T-helper 1 cell (primary cell): ENCODE results near the gene ITGAL.
"Not testable (repeated sequence)": the region's sequence is repeated elsewhere in the genome, so short reads cannot be mapped to it uniquely, and the experiment has no call there.

Experiments
- DNase-seq, 5 donors: peaks; one replicate each; pipeline ENCODE4 v3.0.0-alpha.2; 2012 to 2020

ITGAL gene

GRCh38 chr16:30526823-30527634 is 54.5 kb downstream of the ITGAL start:
- DNase-seq: peak; percentile 80 to 97 (median 82)

- DNase-seq: no peak
Observed at GRCh38 chr16:30527635-30528178, 55.2 kb downstream of the ITGAL start.

- no peak for DNase-seq
Observed at GRCh38 chr16:30528799-30529457, 56.4 kb downstream of the ITGAL start.

GRCh38 chr16:30530163-30531037 is 57.9 kb downstream of the ITGAL start:
- DNase-seq: no peak

- no peak for DNase-seq
Observed at GRCh38 chr16:30532285-30533145, 60.0 kb downstream of the ITGAL start.

GRCh38 chr16:30533146-30533522 is 60.6 kb downstream of the ITGAL start:
- no peak for DNase-seq

GRCh38 chr16:30533748-30534367 is 61.3 kb downstream of the ITGAL start:
- DNase-seq: no peak

GRCh38 chr16:30534368-30535105 is 62.0 kb downstream of the ITGAL start, which contains the start of gene ZNF747:
TSS of gene ZNF747 (minus strand) at chr16:30534858. CDS start at chr16:30534679, 179 bp downstream.
- peak; percentile 80 to 90 (median 88) for DNase-seq

GRCh38 chr16:30535106-30535776 is 62.7 kb downstream of the ITGAL start:
- DNase-seq: no peak

- DNase-seq: peak in 4 of 5 donors; percentile 34 to 76 (median 56)
Observed at GRCh38 chr16:30535777-30536190, 63.2 kb downstream of the ITGAL start.

- not testable (repeated sequence) for DNase-seq
Observed at GRCh38 chr16:30536391-30537024, 64.0 kb downstream of the ITGAL start.

GRCh38 chr16:30539000-30539964 is 66.7 kb downstream of the ITGAL start:
- no peak for DNase-seq

- not testable (repeated sequence) for DNase-seq
Observed at GRCh38 chr16:30539986-30540526, 67.5 kb downstream of the ITGAL start.

GRCh38 chr16:30540916-30541464 is 68.4 kb downstream of the ITGAL start:
- DNase-seq: not testable (repeated sequence)

- DNase-seq: no peak
Observed at GRCh38 chr16:30541502-30542329, 69.2 kb downstream of the ITGAL start.

- DNase-seq: no peak
Observed at GRCh38 chr16:30543067-30543466, 70.5 kb downstream of the ITGAL start.

GRCh38 chr16:30546115-30546514 is 73.6 kb downstream of the ITGAL start:
- no peak for DNase-seq
